ENCODE measurements around the gene TMF1. TPM values are rescaled to one million over a fixed set of nuclear protein-coding genes. Genes with fewer than 3 reads are reported as not detected.

Gene TMF1
- polyA plus RNA-seq, 4 donors = 9.5 to 40.8 (median 11.4) TPM

Other genes with a start within 250 kb of the TMF1 start
- gene TAFA4, start 119.8 kb downstream of the TMF1 start, polyA plus RNA-seq = under 1 TPM in 1 of 4 donors, not detected in 3; 0.09 TPM
- 10 to 100 TPM in 1 of 4 donors, 1 to 10 TPM in 3; 5.4 to 10.8 (median 8.7) TPM for gene EOGT, start 38.6 kb downstream of the TMF1 start, polyA plus RNA-seq
- gene UBA3, start 28.0 kb upstream of the TMF1 start, polyA plus RNA-seq = 10 to 100 TPM; 32.2 to 45.8 (median 40.5) TPM
- 10 to 100 TPM; 23.0 to 71.4 (median 56.9) TPM for gene ARL6IP5, start 32.6 kb upstream of the TMF1 start, polyA plus RNA-seq
- gene LMOD3, start 70.3 kb upstream of the TMF1 start, polyA plus RNA-seq = under 1 TPM in 3 of 4 donors, not detected in 1; 0.09 to 0.31 (median 0.27) TPM

All from small intestine (tissue), 4 donors.